ENCODE measurements around the gene CFAP53. TPM values are rescaled to one million over a fixed set of nuclear protein-coding genes. Genes with fewer than 3 reads are reported as not detected.

CFAP53 gene, protein sequence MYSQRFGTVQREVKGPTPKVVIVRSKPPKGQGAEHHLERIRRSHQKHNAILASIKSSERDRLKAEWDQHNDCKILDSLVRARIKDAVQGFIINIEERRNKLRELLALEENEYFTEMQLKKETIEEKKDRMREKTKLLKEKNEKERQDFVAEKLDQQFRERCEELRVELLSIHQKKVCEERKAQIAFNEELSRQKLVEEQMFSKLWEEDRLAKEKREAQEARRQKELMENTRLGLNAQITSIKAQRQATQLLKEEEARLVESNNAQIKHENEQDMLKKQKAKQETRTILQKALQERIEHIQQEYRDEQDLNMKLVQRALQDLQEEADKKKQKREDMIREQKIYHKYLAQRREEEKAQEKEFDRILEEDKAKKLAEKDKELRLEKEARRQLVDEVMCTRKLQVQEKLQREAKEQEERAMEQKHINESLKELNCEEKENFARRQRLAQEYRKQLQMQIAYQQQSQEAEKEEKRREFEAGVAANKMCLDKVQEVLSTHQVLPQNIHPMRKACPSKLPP
- total RNA-seq (2021) (0.22 and 0.26 TPM in 2 replicates), Bru-seq, nascent RNA (percentile 27 among the genes with signal in this experiment), BruChase-seq, experiment 1, labeled RNA remaining after a 2-hour chase (percentile 36 among the genes with signal in this experiment), BruChase-seq, experiment 2, labeled RNA remaining after a 6-hour chase (percentile 36 among the genes with signal in this experiment)
- long read RNA-seq: 0 reads

DNA sequence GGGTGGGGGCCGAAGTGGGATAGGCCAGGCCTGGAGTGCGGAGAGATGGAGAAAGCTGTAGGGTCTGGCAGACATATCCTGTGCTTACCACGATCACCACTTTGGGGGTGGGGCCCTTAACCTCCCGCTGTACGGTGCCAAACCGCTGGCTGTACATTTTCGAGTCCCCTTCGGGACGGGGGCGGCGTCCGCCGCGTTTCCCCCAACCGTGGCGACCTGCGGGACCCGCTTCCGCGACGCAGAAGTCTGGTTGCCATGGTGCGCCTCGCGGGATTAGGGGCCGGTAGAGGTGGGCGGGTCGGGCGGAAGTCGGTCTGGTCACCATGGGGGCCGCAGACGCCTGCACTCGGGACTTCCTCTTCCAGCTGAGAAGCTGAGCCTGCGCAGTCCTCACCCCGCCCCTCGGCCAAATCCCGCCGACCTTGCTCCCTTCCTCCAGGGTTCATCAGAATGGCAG, at the start of gene CFAP53:
Gene CFAP53 (minus strand): TSS at position 248 of the 457 bp plus-strand sequence. CDS start 91 bp downstream, at position 157.
- Histone ChIP-seq H3K9me3 (ENCODE audit: low read depth, low read length, poor library complexity, severe bottlenecking) (no peaks in the 10 kb centered on the region), H3K4me3 (ENCODE audit: low read depth, low read length, poor library complexity, severe bottlenecking) (peak within 1 kb of the TSS; percentile 44)

DNA sequence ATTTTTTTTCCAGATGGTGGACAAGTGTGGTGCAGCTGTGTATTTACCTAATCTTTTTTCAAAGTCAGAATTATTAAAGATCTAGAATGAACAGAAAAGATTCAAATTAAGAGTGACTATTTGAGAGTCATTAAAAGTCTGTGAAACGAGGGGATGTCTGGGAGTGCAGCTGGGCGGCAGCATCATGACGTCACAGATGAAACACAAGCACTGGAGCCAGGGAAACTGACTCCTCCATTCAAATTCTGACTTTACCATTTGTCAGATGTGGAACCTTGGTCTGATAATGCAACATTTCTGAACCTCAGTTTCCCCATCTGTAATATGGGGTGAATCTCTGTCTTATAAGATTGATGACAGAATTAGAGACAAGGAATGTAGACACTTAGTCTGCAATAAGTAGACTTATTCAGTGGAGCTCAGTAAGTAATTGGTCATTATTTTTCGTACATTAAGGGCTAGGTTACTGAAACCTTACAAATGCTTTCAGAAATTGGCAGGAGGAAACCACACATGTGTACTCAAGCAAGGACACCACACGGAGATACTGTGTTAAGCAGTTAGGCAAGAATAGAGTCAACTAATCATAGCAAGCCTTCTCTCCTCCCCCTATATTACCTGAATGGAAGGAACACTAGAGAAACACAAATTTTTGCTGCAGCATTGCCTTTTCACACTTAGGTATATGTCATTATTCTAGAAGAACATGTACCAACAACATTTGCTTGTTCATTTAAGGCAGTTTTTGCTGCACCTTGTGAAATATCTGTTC, 49.0 kb upstream of the CFAP53 start:
- Histone ChIP-seq H3K9me3 (ENCODE audit: low read depth, low read length, poor library complexity, severe bottlenecking) (no peaks in the 10 kb centered on the region), H3K4me3 (ENCODE audit: low read depth, low read length, poor library complexity, severe bottlenecking) (no peak overlapping the region), H3K27ac (ENCODE audit: low read depth, low read length, poor library complexity, severe bottlenecking) (no peak overlapping the region), H3K36me3 (ENCODE audit: insufficient read depth, low read length, poor library complexity, severe bottlenecking) (no peaks in the 10 kb centered on the region), H3K27me3 (replicated peaks; ENCODE audit: insufficient read depth, low read depth, low read length, poor library complexity) (peaks cover 35% of the 10 kb centered on the region), H3K4me1 (ENCODE audit: insufficient read depth, low read length, poor library complexity, severe bottlenecking) (no peaks in the 10 kb centered on the region)
- TF ChIP-seq, protein P1, sequence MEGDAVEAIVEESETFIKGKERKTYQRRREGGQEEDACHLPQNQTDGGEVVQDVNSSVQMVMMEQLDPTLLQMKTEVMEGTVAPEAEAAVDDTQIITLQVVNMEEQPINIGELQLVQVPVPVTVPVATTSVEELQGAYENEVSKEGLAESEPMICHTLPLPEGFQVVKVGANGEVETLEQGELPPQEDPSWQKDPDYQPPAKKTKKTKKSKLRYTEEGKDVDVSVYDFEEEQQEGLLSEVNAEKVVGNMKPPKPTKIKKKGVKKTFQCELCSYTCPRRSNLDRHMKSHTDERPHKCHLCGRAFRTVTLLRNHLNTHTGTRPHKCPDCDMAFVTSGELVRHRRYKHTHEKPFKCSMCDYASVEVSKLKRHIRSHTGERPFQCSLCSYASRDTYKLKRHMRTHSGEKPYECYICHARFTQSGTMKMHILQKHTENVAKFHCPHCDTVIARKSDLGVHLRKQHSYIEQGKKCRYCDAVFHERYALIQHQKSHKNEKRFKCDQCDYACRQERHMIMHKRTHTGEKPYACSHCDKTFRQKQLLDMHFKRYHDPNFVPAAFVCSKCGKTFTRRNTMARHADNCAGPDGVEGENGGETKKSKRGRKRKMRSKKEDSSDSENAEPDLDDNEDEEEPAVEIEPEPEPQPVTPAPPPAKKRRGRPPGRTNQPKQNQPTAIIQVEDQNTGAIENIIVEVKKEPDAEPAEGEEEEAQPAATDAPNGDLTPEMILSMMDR (conservative IDR thresholded peaks at IDR 0.05; ENCODE audit: low read depth, low read length): no peak
- TF ChIP-seq EZH2 (IDR thresholded peaks at IDR 0.05; ENCODE audit: borderline replicate concordance, low read depth, low read length, poor library complexity, severe bottlenecking): no peak
- ChIA-PET CTCF (no interaction called here), POLR2A (ENCODE audit: low non-redundant PET) (no interaction called here)
- no peak for DNase-seq (ENCODE audit: low spot score)
- BruUV-seq (replicated peaks): no TSS peak
- intact Hi-C loops (cut with micrococcal nuclease; ENCODE audit: unreplicated experiment): no loop called here

More for the DNA sequence above, at the start of gene CFAP53:
- Histone ChIP-seq H3K36me3 (ENCODE audit: insufficient read depth, low read length, poor library complexity, severe bottlenecking) (peaks cover 7% of the 10 kb centered on the region), H3K27ac (ENCODE audit: low read depth, low read length, poor library complexity, severe bottlenecking) (no peak within 1 kb of the TSS), H3K4me1 (ENCODE audit: insufficient read depth, low read length, poor library complexity, severe bottlenecking) (peaks cover 5% of the 10 kb centered on the region), H3K27me3 (replicated peaks; ENCODE audit: insufficient read depth, low read depth, low read length, poor library complexity) (peaks cover 10% of the 10 kb centered on the region)
- no TSS peak for BruUV-seq (replicated peaks)
- CTCF ChIA-PET: interaction anchor here (0.5 kb wide), 1 partner anchor 96 kb away, joined by 3 read pairs; no protein-coding TSS in a partner anchor
- TF ChIP-seq, protein P1 (conservative IDR thresholded peaks at IDR 0.05; ENCODE audit: low read depth, low read length): no peak
- no peak for TF ChIP-seq EZH2 (IDR thresholded peaks at IDR 0.05; ENCODE audit: borderline replicate concordance, low read depth, low read length, poor library complexity, severe bottlenecking)
- POLR2A ChIA-PET (ENCODE audit: low non-redundant PET): no interaction called here
- peak; percentile 87 for DNase-seq (ENCODE audit: low spot score)
- intact Hi-C loops (cut with micrococcal nuclease; ENCODE audit: unreplicated experiment): no loop called here

DNA sequence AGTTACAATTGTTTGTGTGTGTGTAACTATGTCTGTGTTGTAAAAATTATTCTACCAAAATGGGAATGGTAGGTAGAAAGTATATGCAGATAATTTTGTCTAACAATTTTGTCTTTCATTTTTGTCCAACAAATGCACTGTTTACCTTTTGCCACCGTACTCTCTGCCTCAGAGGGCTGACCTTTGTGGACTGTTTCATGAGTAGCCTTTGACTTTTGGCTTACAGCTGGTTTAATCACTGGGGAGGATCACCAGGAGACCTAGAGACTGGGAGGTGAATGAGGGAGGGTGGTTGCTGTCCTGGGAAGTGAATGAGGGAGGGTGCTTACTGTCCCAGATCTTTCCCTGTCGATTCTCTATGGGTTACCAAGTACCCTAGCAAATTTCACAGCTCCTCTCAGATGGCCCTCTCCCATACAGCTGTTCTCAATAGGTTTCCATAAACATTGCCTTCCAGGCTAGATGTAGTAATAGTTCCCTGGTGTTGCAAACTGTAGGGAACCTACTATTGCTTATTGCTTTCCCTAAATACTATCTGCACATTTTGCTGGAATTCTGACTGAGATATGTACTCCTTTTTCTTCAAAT, 47.7 kb upstream of the CFAP53 start:
- TF ChIP-seq, protein P1 (conservative IDR thresholded peaks at IDR 0.05; ENCODE audit: low read depth, low read length): no peak
- no peak for TF ChIP-seq EZH2 (IDR thresholded peaks at IDR 0.05; ENCODE audit: borderline replicate concordance, low read depth, low read length, poor library complexity, severe bottlenecking)
- Histone ChIP-seq H3K36me3 (ENCODE audit: insufficient read depth, low read length, poor library complexity, severe bottlenecking) (no peaks in the 10 kb centered on the region), H3K4me3 (ENCODE audit: low read depth, low read length, poor library complexity, severe bottlenecking) (no peak overlapping the region), H3K27ac (ENCODE audit: low read depth, low read length, poor library complexity, severe bottlenecking) (no peak overlapping the region), H3K9me3 (ENCODE audit: low read depth, low read length, poor library complexity, severe bottlenecking) (no peaks in the 10 kb centered on the region), H3K4me1 (ENCODE audit: insufficient read depth, low read length, poor library complexity, severe bottlenecking) (no peaks in the 10 kb centered on the region), H3K27me3 (replicated peaks; ENCODE audit: insufficient read depth, low read depth, low read length, poor library complexity) (peaks cover 21% of the 10 kb centered on the region)
- ChIA-PET POLR2A (ENCODE audit: low non-redundant PET) (no interaction called here), CTCF (no interaction called here)
- no peak for DNase-seq (ENCODE audit: low spot score)
- no TSS peak for BruUV-seq (replicated peaks)
- intact Hi-C loops (cut with micrococcal nuclease; ENCODE audit: unreplicated experiment): no loop called here
